ENCODE results near the gene KLK10. TPM values are rescaled to one million over a fixed set of nuclear protein-coding genes. Genes with fewer than 3 reads are reported as not detected.

KLK10 gene, protein sequence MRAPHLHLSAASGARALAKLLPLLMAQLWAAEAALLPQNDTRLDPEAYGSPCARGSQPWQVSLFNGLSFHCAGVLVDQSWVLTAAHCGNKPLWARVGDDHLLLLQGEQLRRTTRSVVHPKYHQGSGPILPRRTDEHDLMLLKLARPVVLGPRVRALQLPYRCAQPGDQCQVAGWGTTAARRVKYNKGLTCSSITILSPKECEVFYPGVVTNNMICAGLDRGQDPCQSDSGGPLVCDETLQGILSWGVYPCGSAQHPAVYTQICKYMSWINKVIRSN
- not detected in 2 replicates for total RNA-seq (2014; rRNA removed; shearing (Covaris generic))

- DNase-seq (ENCODE audit: low spot score) = no peak
Observed at GRCh38 chr19:51019544-51019925, at the start of gene KLK10. TSS of gene KLK10 (minus strand) at chr19:51019709. CDS start at chr19:51019130, 579 bp downstream.

- DNase-seq (ENCODE audit: low spot score) = no peak
Observed at GRCh38 chr19:51066393-51067186, 47.1 kb upstream of the KLK10 start.

- DNase-seq (ENCODE audit: low spot score) = no peak
Observed at GRCh38 chr19:51065221-51065960, 45.9 kb upstream of the KLK10 start.

DNA sequence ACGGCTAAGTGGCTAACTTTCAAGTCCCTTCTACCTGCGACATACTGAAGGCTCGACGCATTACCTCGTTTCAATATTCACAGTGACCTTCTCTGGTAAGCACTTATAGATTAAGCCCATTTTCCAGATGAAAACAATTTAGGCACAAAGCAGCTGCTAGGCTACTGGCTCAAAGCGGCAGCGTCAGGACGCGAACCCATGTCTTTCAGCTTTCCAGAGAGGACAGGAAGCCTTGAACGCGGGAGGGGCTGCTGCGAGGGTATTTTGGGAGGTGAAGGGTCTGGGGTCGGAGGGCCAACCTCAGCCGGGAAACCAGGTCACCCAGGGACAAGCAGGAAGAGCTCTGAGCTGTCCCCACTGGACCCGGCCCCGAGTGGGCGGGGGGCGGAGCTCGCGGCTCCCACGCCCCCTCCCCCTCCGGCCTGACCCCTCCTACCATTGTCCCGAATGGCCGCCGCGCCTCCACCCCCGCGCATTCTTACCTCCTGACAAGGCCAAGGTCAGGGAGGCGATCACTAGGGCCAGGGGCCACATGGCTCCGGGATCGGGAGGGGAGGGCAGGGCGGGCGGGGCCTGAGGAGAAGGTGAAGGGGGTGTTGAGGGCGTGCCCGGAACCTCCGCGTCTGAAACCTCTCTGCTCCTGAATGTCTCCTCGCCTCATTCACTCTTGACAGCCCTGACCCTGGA, 45.2 kb upstream of the KLK10 start, which contains the start of gene KLK13:
Gene KLK13 (minus strand): TSS at position 559 of the 687 bp plus-strand sequence. CDS start 25 bp downstream, at position 534.
- no peak for DNase-seq (ENCODE audit: low spot score)

- DNase-seq (ENCODE audit: low spot score) = no peak
Observed at GRCh38 chr19:51063664-51064063, 44.2 kb upstream of the KLK10 start.

GRCh38 chr19:51060973-51061372, 41.5 kb upstream of the KLK10 start:
- DNase-seq (ENCODE audit: low spot score) = no peak

DNA sequence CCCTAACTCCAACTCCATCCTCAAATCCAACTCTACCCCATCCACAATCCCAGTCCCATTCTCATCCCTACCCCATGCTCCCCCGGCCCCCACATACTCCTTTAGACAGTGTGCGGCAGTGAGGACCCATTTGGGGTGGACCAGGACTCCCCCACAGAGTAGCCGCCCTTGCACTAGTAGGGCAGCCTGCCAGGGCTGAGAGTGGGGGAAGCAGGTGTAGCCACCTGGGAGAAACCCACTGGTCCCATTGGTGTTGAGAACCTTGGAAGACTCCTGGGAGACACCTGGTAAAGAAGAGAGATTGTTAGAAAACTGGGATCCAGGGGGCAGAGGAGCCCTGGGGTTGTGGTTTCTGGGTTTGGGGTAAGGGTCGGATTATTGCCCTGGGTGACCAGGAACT, 40.8 kb upstream of the KLK10 start:
- no peak for DNase-seq (ENCODE audit: low spot score)

GRCh38 chr19:51059715-51060114, 40.2 kb upstream of the KLK10 start:
- no peak for DNase-seq (ENCODE audit: low spot score)

- no peak for DNase-seq (ENCODE audit: low spot score)
Observed at GRCh38 chr19:51055866-51056265, 36.4 kb upstream of the KLK10 start.

DNA sequence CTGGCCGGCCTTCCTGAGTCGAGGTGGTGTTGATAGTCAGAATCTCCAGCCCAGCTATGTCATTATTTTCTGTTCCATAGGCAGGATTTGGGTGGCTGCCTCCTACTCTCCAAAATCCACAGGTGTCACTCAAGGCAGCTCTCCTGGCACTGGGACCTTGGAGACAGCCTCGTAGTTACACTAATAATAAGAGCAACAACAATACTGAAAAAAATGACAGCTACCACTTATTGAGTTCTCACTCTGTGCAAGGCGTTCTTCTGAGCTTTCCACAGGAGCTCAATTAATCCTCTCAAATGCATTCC, 27.5 kb upstream of the KLK10 start:
- no peak for DNase-seq (ENCODE audit: low spot score)

DNA sequence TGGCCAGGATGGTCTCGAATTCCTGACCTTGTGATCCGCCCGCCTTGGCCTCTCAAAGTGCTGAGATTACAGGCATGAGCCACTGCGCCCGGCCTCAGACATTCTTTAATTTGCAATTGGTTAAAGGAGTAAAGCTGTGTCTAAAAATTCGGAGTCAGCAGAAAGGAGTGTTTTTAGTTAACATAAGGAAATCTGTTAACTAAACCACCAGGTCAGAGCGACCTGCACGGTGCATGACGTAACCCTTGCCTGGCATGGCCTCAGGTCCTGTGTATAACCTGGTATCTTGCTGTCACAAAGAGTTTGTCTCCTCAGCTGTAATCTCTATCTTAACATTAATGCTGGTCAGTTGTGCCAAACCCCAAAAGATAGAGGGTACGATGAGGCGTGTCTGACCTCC, 24.8 kb upstream of the KLK10 start:
- DNase-seq (ENCODE audit: low spot score) = no peak

DNA sequence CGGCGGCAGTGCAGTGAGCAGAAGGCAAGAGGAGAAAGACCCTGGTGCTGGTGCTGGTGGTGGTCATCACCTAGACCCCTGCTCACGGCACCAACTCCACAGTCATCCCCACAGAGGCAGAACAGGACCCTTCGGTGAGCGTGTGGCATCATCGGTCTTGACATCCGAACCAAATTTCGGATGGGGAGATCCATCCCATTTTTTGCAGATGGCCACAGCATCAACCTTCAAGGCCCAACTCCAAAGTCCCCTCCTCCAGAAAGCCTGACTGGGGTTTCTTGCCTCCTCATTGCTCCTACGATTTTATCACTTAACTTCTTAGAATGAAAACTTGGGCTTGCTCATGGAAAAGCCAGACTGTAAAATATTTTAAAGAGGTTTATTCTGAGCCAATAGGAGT, 24.0 kb upstream of the KLK10 start:
- no peak for DNase-seq (ENCODE audit: low spot score)

DNA sequence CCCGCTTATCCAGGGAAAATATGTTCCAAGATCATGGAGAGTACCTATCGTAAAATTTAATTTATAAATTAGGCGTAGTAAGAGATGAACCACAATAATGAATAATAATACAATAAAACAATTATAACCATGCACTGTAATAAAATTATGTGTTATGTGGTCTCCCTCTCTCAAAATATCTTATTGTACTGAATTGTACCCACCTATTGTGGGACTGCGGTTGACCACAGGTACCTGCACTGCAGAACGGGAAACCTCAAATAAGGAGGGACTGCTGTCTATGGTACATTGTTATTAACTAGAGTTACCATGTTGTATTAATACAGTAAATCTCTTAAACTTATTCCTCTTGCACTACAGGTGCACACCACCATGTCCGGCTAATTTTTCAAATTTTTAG, 20.6 kb upstream of the KLK10 start:
- no peak for DNase-seq (ENCODE audit: low spot score)

DNA sequence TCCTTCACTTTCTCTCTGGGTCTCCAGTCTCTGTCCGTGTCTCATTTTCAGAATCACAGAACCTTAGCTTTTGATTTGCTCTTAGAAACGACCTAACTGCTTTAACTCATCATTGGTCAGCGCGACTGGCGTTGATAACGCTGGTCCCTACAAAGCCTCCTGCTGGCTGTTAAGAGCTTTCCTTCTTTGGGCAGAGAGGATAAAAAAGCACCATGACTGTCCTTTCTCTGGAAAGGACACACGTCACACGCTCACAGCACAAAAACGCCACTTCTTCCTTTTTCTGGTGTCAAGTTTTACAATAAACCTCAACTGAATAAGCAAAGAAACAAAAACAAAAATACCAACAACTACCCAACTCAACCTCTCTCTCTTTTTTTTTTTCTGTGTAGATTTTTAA, 17.0 kb upstream of the KLK10 start:
- DNase-seq (ENCODE audit: low spot score) = no peak

GRCh38 chr19:51034704-51035103, 15.2 kb upstream of the KLK10 start, which contains the start of gene KLK12:
TSS of gene KLK12 (minus strand) at chr19:51035002. CDS start at chr19:51034621, 381 bp downstream.
- no peak for DNase-seq (ENCODE audit: low spot score)

DNA sequence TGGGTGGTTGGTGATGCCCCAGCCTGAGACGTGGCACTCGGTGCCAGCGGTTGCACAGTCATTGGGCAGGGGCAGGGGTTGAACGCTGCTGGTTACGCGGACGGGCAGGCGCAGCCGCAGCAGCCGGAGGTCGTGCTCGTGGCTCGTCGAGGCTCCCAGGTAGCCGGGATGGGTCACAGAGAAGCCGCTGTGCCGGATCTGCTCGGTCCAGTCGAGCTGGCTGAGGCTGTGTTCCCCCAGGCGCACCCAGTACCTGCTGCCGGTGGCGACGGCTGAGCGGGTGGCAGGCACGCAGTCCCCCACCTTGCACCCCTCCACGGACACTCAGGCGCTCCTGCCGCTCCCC, 12.3 kb upstream of the KLK10 start:
- no peak for DNase-seq (ENCODE audit: low spot score)

- no peak for DNase-seq (ENCODE audit: low spot score)
Observed at GRCh38 chr19:51031220-51031879, 11.8 kb upstream of the KLK10 start.

- DNase-seq (ENCODE audit: low spot score) = no peak
Observed at GRCh38 chr19:51030631-51031030, 11.1 kb upstream of the KLK10 start.

DNA sequence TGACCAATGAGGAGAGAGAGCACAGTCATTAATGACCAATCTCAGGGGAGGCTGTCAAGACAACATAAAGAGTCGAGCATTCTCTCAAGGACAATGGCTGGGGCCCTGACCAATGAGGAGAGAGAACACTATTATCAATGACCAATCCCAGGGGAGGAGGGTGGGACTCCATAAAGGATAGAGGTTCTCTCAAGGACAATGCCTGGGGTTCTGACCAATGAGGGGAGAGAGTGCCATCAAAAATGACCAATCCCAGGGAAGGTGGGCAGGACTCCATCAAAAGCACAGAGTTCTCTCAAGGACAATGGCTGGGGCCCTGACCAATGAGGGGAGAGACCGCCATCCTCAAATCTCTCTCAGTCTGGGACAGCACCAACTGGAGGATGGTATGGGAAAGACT, 10.2 kb upstream of the KLK10 start:
- no peak for DNase-seq (ENCODE audit: low spot score)

- no peak for DNase-seq (ENCODE audit: low spot score)
Observed at GRCh38 chr19:51027873-51028272, 8.4 kb upstream of the KLK10 start.

GRCh38 chr19:51027126-51027806, 7.8 kb upstream of the KLK10 start:
- DNase-seq (ENCODE audit: low spot score) = no peak

All from H4 (cell line).